ENCODE data around the gene ADGRG4. TPM values are rescaled to one million over a fixed set of nuclear protein-coding genes. Genes with fewer than 3 reads are reported as not detected.

The ADGRG4 gene
- total RNA-seq, 3 donors from 2014 or later (not counting 1 experiment from before 2014, with no cell fraction given) = not detected

GRCh38 chrX:136380010-136380769 is 79.4 kb downstream of the ADGRG4 start:
- Mint-ChIP-seq H3K36me3 (no peaks in the 10 kb centered on the region), H3K27ac (no peak overlapping the region), H3K4me3 (no peak overlapping the region), H3K27me3 (ENCODE audit: low read depth in 2 of 2) (peaks cover 9 to 49% of the 10 kb centered on the region in 2 donors), H3K4me1 (no peaks in the 10 kb centered on the region), H3K9me3 (no peaks in the 10 kb centered on the region)
- Histone ChIP-seq H3K27ac (ENCODE audit: low read length) (no peak overlapping the region), H3K27me3 (ENCODE audit: control insufficient read depth, insufficient read depth, low read length) (no peaks in the 10 kb centered on the region), H3K9me3 (ENCODE audit: control insufficient read depth, insufficient read depth, low read length) (no peaks in the 10 kb centered on the region), H3K36me3 (ENCODE audit: control insufficient read depth, insufficient read depth, low read length) (no peaks in the 10 kb centered on the region), H3K4me3 (ENCODE audit: low read length) (no peak overlapping the region), H3K4me1 (ENCODE audit: control insufficient read depth, insufficient read depth, low read length) (no peaks in the 10 kb centered on the region)
- no peak for TF ChIP-seq CTCF (IDR thresholded peaks at IDR 0.05)
- intact Hi-C loops (cut with micrococcal nuclease) = no loop called here
- DNase-seq (no peak), ATAC-seq (no peak)
- no CpG with 5 or more reads among the region's 1 CpG for WGBS (ENCODE audit: insufficient coverage)

GRCh38 chrX:136386173-136386572 is 85.4 kb downstream of the ADGRG4 start:
- Mint-ChIP-seq H3K4me3 (no peak overlapping the region), H3K4me1 (no peaks in the 10 kb centered on the region), H3K9me3 (no peaks in the 10 kb centered on the region), H3K27me3 (ENCODE audit: low read depth in 2 of 2) (peaks cover 7 to 67% of the 10 kb centered on the region in 2 donors), H3K27ac (no peak overlapping the region), H3K36me3 (no peaks in the 10 kb centered on the region)
- Histone ChIP-seq H3K4me1 (ENCODE audit: control insufficient read depth, insufficient read depth, low read length) (no peaks in the 10 kb centered on the region), H3K9me3 (ENCODE audit: control insufficient read depth, insufficient read depth, low read length) (no peaks in the 10 kb centered on the region), H3K4me3 (ENCODE audit: low read length) (no peak overlapping the region), H3K27me3 (ENCODE audit: control insufficient read depth, insufficient read depth, low read length) (no peaks in the 10 kb centered on the region), H3K36me3 (ENCODE audit: control insufficient read depth, insufficient read depth, low read length) (no peaks in the 10 kb centered on the region), H3K27ac (ENCODE audit: low read length) (no peak overlapping the region)
- no peak for ATAC-seq
- intact Hi-C loops (cut with micrococcal nuclease) = no loop called here
- TF ChIP-seq CTCF (IDR thresholded peaks at IDR 0.05) = no peak
- DNase-seq = no peak
- 60% methylated on average over 1 of the region's 1 CpG for WGBS (ENCODE audit: insufficient coverage)

GRCh38 chrX:136386826-136387225 is 86.1 kb downstream of the ADGRG4 start:
- H3K27me3 ChIP-seq (ENCODE audit: control insufficient read depth, insufficient read depth, low read length) = no peaks in the 10 kb centered on the region
- DNase-seq = no peak
- Mint-ChIP-seq H3K4me3 (no peak overlapping the region), H3K4me1 (no peaks in the 10 kb centered on the region), H3K9me3 (no peaks in the 10 kb centered on the region), H3K36me3 (no peaks in the 10 kb centered on the region), H3K27me3 (ENCODE audit: low read depth in 2 of 2) (peaks cover 7 to 73% of the 10 kb centered on the region in 2 donors), H3K27ac (no peak overlapping the region)
- intact Hi-C loops (cut with micrococcal nuclease) = no loop called here
- no peak for ATAC-seq
- H3K4me3 ChIP-seq (ENCODE audit: low read length) = no peak overlapping the region
- no peaks in the 10 kb centered on the region for H3K4me1 ChIP-seq (ENCODE audit: control insufficient read depth, insufficient read depth, low read length)
- TF ChIP-seq CTCF (IDR thresholded peaks at IDR 0.05) = no peak
- 93% methylated on average over 2 of the region's 2 CpGs for WGBS (ENCODE audit: insufficient coverage)
- H3K9me3 ChIP-seq (ENCODE audit: control insufficient read depth, insufficient read depth, low read length) = no peaks in the 10 kb centered on the region
- no peaks in the 10 kb centered on the region for H3K36me3 ChIP-seq (ENCODE audit: control insufficient read depth, insufficient read depth, low read length)
- H3K27ac ChIP-seq (ENCODE audit: low read length) = no peak overlapping the region
